HG02884 (cell line): Measurements from ENCODE around the gene CCDC182.

Source experiments
- ATAC-seq: cut with Tn5 transposase; IDR thresholded peaks from one replicate; pipeline ENCODE4 v1.9.1; 2021; ENCODE audit warnings: mild to moderate bottlenecking, moderate library complexity; ENCODE audit not compliant: unreplicated experiment

The CCDC182 gene

DNA sequence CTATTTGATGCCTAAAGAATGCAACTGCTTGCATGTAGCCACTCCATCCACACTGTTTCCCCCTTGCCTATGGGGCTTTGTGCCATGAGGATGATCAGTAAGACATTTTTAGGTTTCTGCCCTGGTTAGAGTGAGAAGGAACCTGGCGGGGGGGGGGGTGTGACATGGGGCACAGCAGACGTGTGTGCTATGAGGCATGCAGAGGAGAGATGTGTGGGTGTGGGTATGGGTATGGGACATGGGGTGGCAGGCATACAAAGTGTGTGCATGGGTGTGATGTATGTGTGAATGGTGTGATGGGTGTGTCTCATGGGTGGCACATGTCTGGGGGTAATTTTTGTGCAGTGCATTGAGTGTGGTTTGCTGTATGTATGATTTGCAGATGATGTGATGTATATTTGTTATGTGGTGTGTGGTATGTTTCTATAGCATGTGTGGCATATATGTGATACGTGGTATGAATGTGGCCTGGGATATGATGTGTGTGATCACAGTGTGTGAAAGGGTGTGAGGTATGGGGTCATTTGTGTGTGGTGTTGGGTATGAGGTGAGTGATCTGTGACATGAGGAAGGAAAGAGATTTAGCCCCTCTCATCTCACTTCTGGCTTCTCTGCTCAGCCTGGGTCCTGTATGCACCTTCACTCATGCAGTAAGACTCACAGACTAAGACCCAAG, 14.9 kb downstream of the CCDC182 start:
- no peak for ATAC-seq

- no peak for ATAC-seq
Observed at GRCh38 chr17:57727630-57728175, 17.4 kb downstream of the CCDC182 start.

DNA sequence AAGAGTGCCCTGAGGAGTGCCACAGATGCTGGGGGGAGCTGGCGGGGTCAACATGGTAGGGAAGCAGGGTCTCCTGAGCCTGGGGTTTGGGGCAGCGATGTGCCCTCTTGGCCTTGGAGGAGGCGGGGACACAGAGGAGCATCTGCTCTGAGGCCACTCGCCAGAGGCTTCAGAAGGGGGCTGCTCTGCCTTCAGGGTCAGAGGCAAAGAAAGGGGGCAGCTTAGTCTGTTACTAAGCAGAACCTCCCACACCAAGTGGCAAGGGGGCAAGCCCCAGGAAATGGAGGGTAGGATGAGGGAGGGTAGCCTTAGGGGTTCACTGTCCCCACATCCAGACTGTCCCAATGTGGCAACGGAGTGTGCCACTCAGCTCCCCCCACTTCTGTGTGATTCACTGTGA, 18.3 kb downstream of the CCDC182 start:
- ATAC-seq: no peak

DNA sequence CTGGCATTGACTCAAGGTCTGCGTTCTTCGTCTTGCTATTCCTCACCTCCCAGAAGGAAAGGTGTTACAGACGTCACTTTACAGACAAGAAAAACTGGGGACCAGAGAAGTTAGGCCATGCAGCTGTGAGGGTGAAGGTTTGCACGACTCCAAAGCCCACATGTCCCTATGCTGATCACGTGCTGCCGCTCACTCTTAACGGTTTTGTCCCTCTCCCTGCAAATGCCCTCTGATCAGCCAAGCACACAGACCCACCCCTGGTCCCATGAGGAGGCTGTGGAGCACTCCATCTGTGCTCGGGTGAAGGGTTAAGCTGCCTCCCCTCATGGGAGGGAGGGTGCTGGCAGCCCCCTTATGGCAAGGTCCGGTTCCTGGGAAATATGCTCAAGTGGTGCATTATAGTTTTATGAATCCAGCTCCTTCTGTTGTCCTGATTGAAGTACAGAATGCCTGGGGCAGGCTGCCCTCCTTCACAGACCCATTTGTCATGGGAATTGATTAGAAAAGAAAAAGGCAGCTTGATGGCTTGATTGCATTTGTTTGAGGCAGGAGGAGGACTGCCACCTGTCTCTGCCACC, 18.8 kb downstream of the CCDC182 start:
- no peak for ATAC-seq

DNA sequence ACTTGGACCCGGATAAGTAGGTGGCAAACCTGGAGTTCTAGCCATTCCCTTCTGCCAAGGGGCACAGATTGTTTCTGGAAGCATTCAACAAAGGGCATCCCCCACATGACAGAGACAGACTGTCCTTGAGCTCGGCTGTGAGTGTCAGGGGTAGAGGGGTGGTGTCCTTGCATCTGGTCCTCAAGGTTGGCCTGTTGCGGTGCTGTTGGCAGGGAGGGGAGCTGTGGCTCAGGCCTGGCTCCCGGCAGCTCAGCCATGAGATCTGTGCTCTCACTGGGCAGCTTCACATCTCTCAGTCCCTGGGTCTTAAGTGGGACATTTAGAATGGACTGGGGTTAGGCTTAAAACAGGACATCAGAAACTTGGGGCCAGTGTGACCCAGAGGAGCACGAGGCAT, 20.4 kb downstream of the CCDC182 start:
- ATAC-seq: no peak

DNA sequence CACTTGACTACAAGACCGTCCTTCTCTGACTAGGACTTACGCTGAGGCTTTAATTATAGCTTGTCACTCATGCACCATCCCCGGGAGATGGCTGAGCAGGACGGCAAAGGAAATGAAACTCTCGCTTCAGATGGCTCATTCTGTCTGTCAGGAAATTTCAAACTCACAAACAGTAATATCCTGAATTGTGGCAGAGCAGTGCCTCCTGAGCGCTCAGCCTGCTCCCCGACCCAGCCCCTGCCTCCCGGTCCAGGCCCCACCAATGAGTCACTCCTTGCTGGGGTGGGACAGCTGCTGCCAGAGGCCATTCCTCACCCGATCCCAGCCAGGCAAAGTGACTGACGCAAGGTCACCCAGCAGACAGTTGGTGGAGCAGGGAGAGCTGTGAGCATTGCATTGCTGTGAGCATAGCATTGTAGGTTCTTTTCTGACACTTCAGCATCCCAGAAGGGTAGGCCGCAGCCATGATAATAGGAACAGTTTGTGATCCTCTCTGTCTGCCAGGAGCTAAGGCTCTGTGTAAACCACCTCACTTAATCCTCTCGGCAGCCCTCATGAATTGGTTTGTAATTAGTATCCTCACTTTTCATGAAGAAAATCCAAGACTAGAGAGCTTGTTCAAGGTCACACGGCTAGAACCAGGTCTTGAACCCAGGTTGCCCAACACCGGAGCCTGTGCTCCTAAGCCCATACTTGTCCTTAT, 20.9 kb downstream of the CCDC182 start:
- ATAC-seq: peak; percentile 80

- no peak for ATAC-seq
Observed at GRCh38 chr17:57723427-57724025, 21.6 kb downstream of the CCDC182 start.

- no peak for ATAC-seq
Observed at GRCh38 chr17:57722704-57723043, 22.4 kb downstream of the CCDC182 start.

DNA sequence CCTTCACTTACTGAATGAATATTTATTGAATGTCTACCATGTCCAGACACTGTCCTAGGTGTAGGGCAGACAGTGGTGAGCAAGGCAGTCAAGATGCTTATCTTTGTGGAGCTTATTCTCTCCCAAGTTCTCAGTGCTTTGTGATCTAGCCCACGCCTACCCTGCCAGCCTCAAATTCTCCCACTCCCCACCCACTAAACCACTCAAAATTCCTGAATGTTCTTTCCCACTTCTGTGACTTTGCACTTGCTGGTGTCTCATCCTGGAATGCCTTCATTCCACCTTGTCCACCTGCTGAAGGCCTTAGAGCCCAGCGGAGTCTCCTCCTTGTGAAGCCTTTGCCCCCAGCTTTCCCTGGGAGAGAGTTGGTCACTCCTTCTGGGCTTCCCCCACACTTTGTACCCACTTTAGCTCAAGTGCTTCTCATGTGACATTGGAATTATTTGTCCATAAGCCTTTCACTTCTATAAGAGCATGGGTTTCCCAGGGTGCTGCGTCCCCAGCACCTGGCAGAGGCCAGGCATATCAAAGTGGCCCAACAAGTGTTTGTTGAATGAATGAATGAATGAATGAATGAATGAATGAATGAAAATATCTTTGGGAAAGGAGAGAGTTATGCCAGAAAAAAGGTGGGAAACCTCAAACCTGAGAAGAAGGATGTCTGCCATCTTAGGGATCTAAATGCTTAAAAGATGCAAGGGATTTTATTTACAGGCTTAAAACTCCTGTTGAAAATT, 23.0 kb downstream of the CCDC182 start:
- no peak for ATAC-seq

- ATAC-seq: no peak
Observed at GRCh38 chr17:57720386-57721035, 24.6 kb downstream of the CCDC182 start.

DNA sequence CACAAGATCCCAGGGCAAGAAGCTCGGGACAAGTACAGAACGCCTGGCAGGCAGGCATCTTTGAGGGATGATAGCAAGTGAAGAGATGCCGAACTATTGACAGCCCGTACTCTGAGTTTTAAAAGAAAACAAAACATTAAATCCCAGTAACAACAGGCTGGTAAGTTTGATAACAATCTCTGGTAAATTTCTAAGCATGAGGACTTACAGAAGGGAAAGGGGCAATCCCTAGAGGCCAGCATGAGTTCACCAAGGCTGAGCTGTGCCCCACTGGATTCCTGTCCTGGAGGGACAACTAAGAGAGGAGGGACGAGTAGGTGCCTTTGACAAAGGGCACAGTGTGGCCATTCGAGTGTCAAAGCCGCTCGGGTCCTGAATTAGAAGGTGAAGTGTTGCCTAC, 26.2 kb downstream of the CCDC182 start:
- no peak for ATAC-seq

GRCh38 chr17:57715981-57716380, 29.1 kb downstream of the CCDC182 start:
- no peak for ATAC-seq

GRCh38 chr17:57714665-57715180, 30.4 kb downstream of the CCDC182 start:
- ATAC-seq: no peak

DNA sequence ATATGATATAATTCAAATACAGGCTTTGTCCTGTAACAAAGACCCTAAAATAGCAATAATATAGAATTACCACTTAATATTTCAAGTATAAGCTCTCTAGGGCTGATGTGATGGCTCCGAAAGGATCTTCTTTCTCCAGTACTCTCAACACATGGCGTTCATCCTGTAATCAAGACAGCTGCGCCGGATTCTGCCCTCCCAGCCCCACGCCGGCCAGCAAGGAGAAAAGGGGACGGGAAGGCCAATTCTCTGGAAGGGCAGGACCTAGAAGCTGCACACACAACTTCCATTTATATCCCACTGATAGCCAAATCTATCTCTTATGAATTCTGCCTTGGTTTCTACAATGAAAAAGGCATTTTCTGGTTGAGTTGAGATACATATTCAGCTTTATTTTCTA, 32.0 kb downstream of the CCDC182 start:
- no peak for ATAC-seq

DNA sequence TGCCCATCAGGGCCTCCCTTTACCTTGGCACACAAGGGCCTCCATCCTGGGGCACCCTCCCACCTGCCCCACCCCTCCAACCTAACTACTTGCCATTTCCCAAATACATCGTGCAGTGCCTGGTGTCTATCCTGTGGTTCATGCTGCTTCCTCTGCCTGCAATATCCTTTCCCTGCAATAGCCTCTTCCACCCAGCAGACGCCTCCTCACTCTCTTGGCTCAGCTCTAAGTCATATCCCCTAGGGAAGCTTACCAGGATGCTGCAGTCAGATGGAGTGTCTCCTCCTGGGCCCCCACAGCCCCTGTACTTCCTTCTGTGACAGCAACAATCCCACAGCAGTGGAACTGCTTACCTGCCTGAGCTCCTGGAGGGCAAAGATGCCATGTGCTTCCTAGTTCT, 36.7 kb downstream of the CCDC182 start:
- ATAC-seq: no peak

- ATAC-seq: no peak
Observed at GRCh38 chr17:57707892-57708291, 37.2 kb downstream of the CCDC182 start.

DNA sequence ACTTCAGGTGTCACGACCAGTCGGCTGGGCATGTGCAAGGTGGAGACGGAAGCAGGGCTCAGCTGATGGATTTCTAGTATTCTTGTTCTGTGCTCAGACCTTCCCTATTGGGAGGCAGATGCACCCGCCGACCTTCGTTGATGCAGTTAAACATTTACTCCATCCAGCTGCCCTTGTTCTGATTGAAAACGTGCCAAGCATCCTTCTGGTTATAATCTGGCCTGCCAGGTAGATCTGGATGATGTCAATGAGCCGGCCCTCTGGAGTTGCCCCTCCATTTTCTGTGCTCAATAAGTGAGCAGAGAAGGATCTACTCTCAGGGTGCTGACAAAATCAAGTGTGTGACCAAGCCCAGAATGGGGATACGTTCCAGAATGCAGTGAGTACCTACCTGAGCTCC, 38.3 kb downstream of the CCDC182 start:
- no peak for ATAC-seq

DNA sequence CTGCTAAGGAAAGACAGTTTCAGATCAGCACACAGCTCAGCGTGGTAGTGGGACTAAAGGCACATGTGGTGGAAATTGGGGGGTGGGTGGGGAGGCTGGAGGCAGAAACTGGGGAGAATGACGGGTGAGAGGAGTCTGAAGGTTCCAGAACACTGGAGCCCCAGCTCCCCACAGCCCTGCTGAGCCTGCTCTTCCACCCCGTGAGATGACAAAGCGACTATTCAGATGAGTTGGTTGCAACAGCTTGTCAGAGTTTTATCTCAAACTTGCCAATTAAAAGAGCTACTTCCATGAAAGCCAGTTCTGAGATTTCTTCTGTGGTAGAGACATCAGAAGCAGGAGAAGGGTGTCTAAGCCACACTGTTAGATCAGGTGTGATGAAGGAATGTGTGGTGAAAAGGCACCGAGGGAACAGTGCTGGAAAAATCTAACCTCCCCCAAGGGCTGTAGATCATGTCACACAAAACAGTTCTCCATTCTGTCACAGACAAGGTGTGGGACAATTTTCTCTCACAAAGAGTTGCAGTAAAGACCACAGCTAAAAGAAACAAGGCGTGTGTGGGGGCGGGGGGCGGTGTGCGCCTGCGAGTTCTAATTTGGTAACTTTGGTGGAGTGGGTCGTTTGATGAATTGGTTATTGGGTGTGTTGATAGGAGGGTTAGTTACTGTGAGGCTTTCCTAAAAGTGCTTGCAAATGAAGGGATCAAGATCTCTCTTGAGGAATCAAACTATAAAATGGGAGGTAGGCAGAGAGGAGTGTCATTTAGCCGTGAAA, 39.0 kb downstream of the CCDC182 start:
- ATAC-seq: no peak

DNA sequence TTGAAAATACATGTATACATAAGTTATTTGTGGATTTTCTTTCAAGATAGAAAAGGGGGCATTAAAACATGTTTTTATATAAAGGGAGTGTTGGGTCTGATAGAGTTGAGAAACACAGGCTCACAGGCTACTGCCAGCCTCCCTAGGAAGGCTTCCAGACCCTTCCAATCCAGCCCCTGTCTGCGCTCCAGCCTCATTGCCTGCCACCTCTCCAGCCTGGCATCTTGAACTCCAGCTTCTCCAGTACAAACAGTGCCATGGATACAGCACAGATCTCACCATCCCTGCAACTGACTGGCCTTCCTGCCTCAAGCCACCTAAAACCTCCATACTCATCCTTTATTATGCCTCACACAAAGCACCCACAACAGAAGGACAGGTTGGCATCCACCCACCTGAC, 40.7 kb downstream of the CCDC182 start:
- no peak for ATAC-seq

DNA sequence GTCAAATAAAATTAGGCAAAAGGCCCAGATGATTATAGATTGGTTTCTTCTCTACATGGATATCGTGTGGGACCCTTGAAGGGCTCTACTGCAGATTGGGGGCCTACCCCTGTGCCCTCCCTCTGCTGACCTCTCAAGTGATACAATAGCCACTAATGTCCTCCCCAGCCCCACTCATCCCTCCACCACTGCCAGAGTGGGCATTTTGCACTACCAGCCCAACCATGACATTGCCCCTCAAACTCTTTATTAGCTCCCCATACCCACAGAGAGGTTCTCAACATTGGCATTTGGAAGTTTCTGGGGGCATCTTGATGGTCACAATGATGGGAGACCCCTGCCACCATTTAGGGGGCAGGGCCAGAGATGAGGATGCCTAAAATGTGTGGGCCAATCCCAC, 41.8 kb downstream of the CCDC182 start:
- ATAC-seq: no peak
